H9 (cell line): Measurements from ENCODE around the gene SPOCD1. TPM values are rescaled to one million over a fixed set of nuclear protein-coding genes. Genes with fewer than 3 reads are reported as not detected.

Experiments used
- DNase-seq: peaks from one replicate; pipeline ENCODE4 v3.0.0-alpha.2; 2017
- H2AFZ ChIP-seq: one replicate; pipeline ENCODE4 v1.6.1; 2013; ENCODE audit warnings: mild to moderate bottlenecking, low read length, control low read depth, moderate library complexity
- H2AK5ac ChIP-seq: 2 replicates; pipeline ENCODE4 v1.6.1; 2013; ENCODE audit warnings: low read length, control low read depth, mixed read lengths; ENCODE audit not compliant: insufficient read length
- H2BK120ac ChIP-seq: one replicate; pipeline ENCODE4 v1.6.1; 2013; ENCODE audit warnings: low read depth, mild to moderate bottlenecking, low read length, control low read depth, inconsistent platforms; ENCODE audit not compliant: poor library complexity, severe bottlenecking
- H2BK12ac ChIP-seq: 2 replicates; pipeline ENCODE4 v1.6.1; 2013; ENCODE audit warnings: low read length, control low read depth, mixed read lengths, low read depth; ENCODE audit not compliant: insufficient read length
- H2BK15ac ChIP-seq: 2 replicates; pipeline ENCODE4 v1.6.1; 2013; ENCODE audit warnings: low read depth, low read length, control low read depth
- H2BK20ac ChIP-seq: one replicate; pipeline ENCODE4 v1.6.1; 2013; ENCODE audit warnings: low read depth, mild to moderate bottlenecking, low read length, control low read depth, inconsistent platforms; ENCODE audit not compliant: poor library complexity, severe bottlenecking
- H2BK5ac ChIP-seq: 2 replicates; pipeline ENCODE4 v1.6.1; 2013; ENCODE audit warnings: low read length, control low read depth, mixed read lengths; ENCODE audit not compliant: insufficient read length
- H3K14ac ChIP-seq: 2 replicates; pipeline ENCODE4 v1.6.1; 2013; ENCODE audit warnings: low read length, control low read depth; ENCODE audit not compliant: insufficient read depth
- H3K18ac ChIP-seq: 2 replicates; pipeline ENCODE4 v1.6.1; 2013; ENCODE audit warnings: low read depth, mild to moderate bottlenecking, mixed read lengths, low read length, control low read depth; ENCODE audit not compliant: insufficient read length
- H3K23ac ChIP-seq: 2 replicates; pipeline ENCODE4 v1.6.1; 2013; ENCODE audit warnings: low read length, control low read depth, mixed read lengths, low read depth; ENCODE audit not compliant: insufficient read length
- H3K23me2 ChIP-seq: 2 replicates; pipeline ENCODE4 v1.6.1; 2013; ENCODE audit warnings: low read depth, mild to moderate bottlenecking, mixed read lengths, low read length, control low read depth; ENCODE audit not compliant: insufficient read length, poor library complexity, severe bottlenecking
- H3K27ac ChIP-seq: 2 replicates; pipeline ENCODE4 v1.5.1; 2013; ENCODE audit warnings: low read length, control low read depth, mixed read lengths, low read depth; ENCODE audit not compliant: insufficient read length
- H3K27me3 ChIP-seq: 2 replicates; pipeline ENCODE4 v1.6.1; 2013; ENCODE audit warnings: low read length, control low read depth, inconsistent platforms; ENCODE audit not compliant: insufficient read depth
- H3K4ac ChIP-seq: 2 replicates; pipeline ENCODE4 v1.6.1; 2013; ENCODE audit warnings: low read depth, mild to moderate bottlenecking, control low read depth, inconsistent platforms, low read length, moderate library complexity
- H3K4me1 ChIP-seq: 2 replicates; pipeline ENCODE4 v1.6.1; 2013; ENCODE audit warnings: low read length, control low read depth, inconsistent platforms; ENCODE audit not compliant: insufficient read depth
- H3K4me2 ChIP-seq: 2 replicates; pipeline ENCODE4 v1.6.1; 2013; ENCODE audit warnings: low read length, control low read depth, mixed read lengths; ENCODE audit not compliant: insufficient read length, insufficient read depth
- H3K56ac ChIP-seq: 2 replicates; pipeline ENCODE4 v1.6.1; 2013; ENCODE audit warnings: low read depth, mild to moderate bottlenecking, mixed read lengths, low read length, control low read depth; ENCODE audit not compliant: insufficient read length
- H3K79me1 ChIP-seq: 2 replicates; pipeline ENCODE4 v1.6.1; 2013; ENCODE audit warnings: low read depth, mild to moderate bottlenecking, moderate library complexity, low read length, control low read depth, inconsistent platforms; ENCODE audit not compliant: insufficient read depth, poor library complexity, severe bottlenecking
- H3K79me2 ChIP-seq: 2 replicates; pipeline ENCODE4 v1.6.1; 2013; ENCODE audit warnings: low read length, control low read depth, inconsistent platforms; ENCODE audit not compliant: insufficient read depth
- H3K9ac ChIP-seq: 2 replicates; pipeline ENCODE4 v1.6.1; 2013; ENCODE audit warnings: low read length, control low read depth, mixed read lengths; ENCODE audit not compliant: insufficient read length; ENCODE audit errors: extremely low read depth
- H3K9me3 ChIP-seq: one replicate; pipeline ENCODE4 v1.6.1; 2013; ENCODE audit warnings: low read depth, low read length, inconsistent platforms; ENCODE audit not compliant: control insufficient read depth
- H3T11ph ChIP-seq: one replicate; pipeline ENCODE4 v1.6.1; 2013; ENCODE audit warnings: mild to moderate bottlenecking, low read length, control low read depth, inconsistent platforms
- H4K20me1 ChIP-seq: one replicate; pipeline ENCODE4 v1.6.1; 2013; ENCODE audit not compliant: control insufficient read depth, insufficient read length, insufficient read depth
- H4K5ac ChIP-seq: 2 replicates; pipeline ENCODE4 v1.6.1; 2013; ENCODE audit warnings: low read depth, mild to moderate bottlenecking, mixed read lengths, low read length, control low read depth; ENCODE audit not compliant: insufficient read length
- H4K8ac ChIP-seq: replicated peaks from 2 replicates; pipeline ENCODE4 v1.6.1; 2013; ENCODE audit warnings: low read length, control low read depth, mixed read lengths, low read depth; ENCODE audit not compliant: insufficient read length
- H4K91ac ChIP-seq: 2 replicates; pipeline ENCODE4 v1.6.1; 2013; ENCODE audit warnings: low read depth, mild to moderate bottlenecking, moderate library complexity, mixed read lengths, low read length, control low read depth; ENCODE audit not compliant: insufficient read length
- H3K27ac Mint-ChIP-seq, 3 experiments: 2 replicates in 2 of 3; 3 replicates in 1 of 3; pipeline ENCODE4 v1.8.0; 2020 to 2021; ENCODE audit warnings: mixed read lengths in 3 of 3, mild to moderate bottlenecking in 1 of 3, moderate library complexity in 1 of 3
- H3K27me3 Mint-ChIP-seq: 2 replicates; pipeline ENCODE4 v1.8.0; 2021; ENCODE audit warnings: low read depth, mild to moderate bottlenecking, moderate library complexity, mixed read lengths
- H3K36me3 Mint-ChIP-seq, 3 experiments: 2 replicates in 2 of 3; 3 replicates in 1 of 3; pipeline ENCODE4 v1.8.0; 2020 to 2021; ENCODE audit warnings: low read depth in 3 of 3, mixed read lengths in 3 of 3; ENCODE audit not compliant: insufficient read depth in 1 of 3
- H3K4me1 Mint-ChIP-seq, 2 experiments: 2 replicates each; pipeline ENCODE4 v1.8.0; 2020; ENCODE audit warnings: mixed read lengths in 2 of 2
- H3K4me3 Mint-ChIP-seq, 2 experiments: 2 replicates in 1 of 2; 3 replicates in 1 of 2; pipeline ENCODE4 v1.8.0; 2020 to 2021; ENCODE audit warnings: mild to moderate bottlenecking in 2 of 2, mixed read lengths in 2 of 2, moderate library complexity in 1 of 2
- H3K9me3 Mint-ChIP-seq, 2 experiments: 2 replicates in 1 of 2; 3 replicates in 1 of 2; pipeline ENCODE4 v1.8.0; 2020; ENCODE audit warnings: mild to moderate bottlenecking in 2 of 2, mixed read lengths in 2 of 2, moderate library complexity in 1 of 2
- WGBS: extraction: QIAGEN DNeasy Blood & Tissue Kit; methylation state at CpG from one replicate; pipeline ENCODE4 v1.1.7; 2013; ENCODE audit warnings: missing lambda C conversion rate, low lambda C conversion rate, mixed read lengths; ENCODE audit not compliant: insufficient read length; ENCODE audit errors: extremely low coverage; 5-methylcytosine and 5-hydroxymethylcytosine counted together
- total RNA-seq: library from RNA; stranded (reverse); gene quantifications from 2 replicates; pipeline ENCODE4 v1.2.1, GENCODE V29; 2021
- TF ChIP-seq, protein P1 (sequence below): fragments of 200-600 bp; sonication (generic); conservative IDR thresholded peaks from 3 replicates; pipeline ENCODE4 v1.8.0; 2021; ENCODE audit warnings: antibody characterized with exemption, mild to moderate bottlenecking

SPOCD1 gene
- total RNA-seq, 1 experiment from 2014 or later = 1.5 TPM

DNA sequence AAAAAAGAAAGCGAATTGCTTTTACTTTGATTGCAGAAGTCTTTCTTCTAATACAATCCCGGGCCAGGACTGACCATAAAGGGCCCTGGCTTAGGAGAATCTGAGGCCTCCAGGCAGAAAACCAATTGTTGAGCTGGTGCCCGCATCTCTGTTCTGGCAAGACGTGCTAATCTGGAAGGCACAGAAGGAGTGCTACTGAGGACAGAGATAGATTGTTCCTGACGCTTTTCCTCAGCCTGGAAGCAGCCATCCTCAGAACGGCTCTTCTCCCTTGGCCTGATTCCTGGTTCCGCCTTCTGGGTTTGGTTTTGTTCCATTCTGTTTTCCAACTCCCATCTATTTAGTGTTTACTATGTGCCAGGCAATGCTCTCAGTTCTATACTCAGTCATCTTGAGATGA lies 44.8 kb upstream of the SPOCD1 start:
- Histone ChIP-seq H4K8ac (no peak overlapping the region), H2AK5ac (no peak overlapping the region), H3K18ac (no peak overlapping the region), H2AFZ (no peak overlapping the region), H2BK12ac (no peak overlapping the region), H4K20me1 (no peaks in the 10 kb centered on the region), H3K27ac (no peak overlapping the region), H3K4me2 (no peak overlapping the region), H3K14ac (no peak overlapping the region), H3K23me2 (no peaks in the 10 kb centered on the region), H3K4me1 (no peaks in the 10 kb centered on the region), H4K5ac (no peak overlapping the region), H3T11ph (no peak overlapping the region), H4K91ac (no peak overlapping the region), H3K56ac (no peak overlapping the region), H3K27me3 (no peaks in the 10 kb centered on the region), H3K23ac (no peak overlapping the region), H2BK120ac (no peak overlapping the region), H3K9me3 (no peaks in the 10 kb centered on the region), H3K79me2 (no peaks in the 10 kb centered on the region), H3K4ac (no peak overlapping the region), H2BK20ac (no peak overlapping the region), H2BK15ac (no peak overlapping the region), H3K9ac (no peak overlapping the region), H2BK5ac (no peak overlapping the region), H3K79me1 (no peaks in the 10 kb centered on the region)
- no peaks in the 10 kb centered on the region for H3K36me3 Mint-ChIP-seq
- H3K4me3 Mint-ChIP-seq = no peak overlapping the region
- DNase-seq = no peak
- no peaks in the 10 kb centered on the region for H3K4me1 Mint-ChIP-seq
- no peak overlapping the region for H3K27ac Mint-ChIP-seq
- H3K9me3 Mint-ChIP-seq = no peaks in the 10 kb centered on the region
- no CpG with 5 or more reads among the region's 7 CpGs for WGBS
- TF ChIP-seq, protein P1, sequence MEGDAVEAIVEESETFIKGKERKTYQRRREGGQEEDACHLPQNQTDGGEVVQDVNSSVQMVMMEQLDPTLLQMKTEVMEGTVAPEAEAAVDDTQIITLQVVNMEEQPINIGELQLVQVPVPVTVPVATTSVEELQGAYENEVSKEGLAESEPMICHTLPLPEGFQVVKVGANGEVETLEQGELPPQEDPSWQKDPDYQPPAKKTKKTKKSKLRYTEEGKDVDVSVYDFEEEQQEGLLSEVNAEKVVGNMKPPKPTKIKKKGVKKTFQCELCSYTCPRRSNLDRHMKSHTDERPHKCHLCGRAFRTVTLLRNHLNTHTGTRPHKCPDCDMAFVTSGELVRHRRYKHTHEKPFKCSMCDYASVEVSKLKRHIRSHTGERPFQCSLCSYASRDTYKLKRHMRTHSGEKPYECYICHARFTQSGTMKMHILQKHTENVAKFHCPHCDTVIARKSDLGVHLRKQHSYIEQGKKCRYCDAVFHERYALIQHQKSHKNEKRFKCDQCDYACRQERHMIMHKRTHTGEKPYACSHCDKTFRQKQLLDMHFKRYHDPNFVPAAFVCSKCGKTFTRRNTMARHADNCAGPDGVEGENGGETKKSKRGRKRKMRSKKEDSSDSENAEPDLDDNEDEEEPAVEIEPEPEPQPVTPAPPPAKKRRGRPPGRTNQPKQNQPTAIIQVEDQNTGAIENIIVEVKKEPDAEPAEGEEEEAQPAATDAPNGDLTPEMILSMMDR = no peak
- no peaks in the 10 kb centered on the region; the same call in 1 of the 2 replicates for H3K27me3 Mint-ChIP-seq
